Measurements from ENCODE around the gene LOXL1.
A peak's percentile ranks its signal among the peaks of the same experiment; 100 is the strongest.
"Not testable (repeated sequence)": the region's sequence is repeated elsewhere in the genome, so short reads cannot be mapped to it uniquely, and the experiment has no call there.

LOXL1 gene

DNA sequence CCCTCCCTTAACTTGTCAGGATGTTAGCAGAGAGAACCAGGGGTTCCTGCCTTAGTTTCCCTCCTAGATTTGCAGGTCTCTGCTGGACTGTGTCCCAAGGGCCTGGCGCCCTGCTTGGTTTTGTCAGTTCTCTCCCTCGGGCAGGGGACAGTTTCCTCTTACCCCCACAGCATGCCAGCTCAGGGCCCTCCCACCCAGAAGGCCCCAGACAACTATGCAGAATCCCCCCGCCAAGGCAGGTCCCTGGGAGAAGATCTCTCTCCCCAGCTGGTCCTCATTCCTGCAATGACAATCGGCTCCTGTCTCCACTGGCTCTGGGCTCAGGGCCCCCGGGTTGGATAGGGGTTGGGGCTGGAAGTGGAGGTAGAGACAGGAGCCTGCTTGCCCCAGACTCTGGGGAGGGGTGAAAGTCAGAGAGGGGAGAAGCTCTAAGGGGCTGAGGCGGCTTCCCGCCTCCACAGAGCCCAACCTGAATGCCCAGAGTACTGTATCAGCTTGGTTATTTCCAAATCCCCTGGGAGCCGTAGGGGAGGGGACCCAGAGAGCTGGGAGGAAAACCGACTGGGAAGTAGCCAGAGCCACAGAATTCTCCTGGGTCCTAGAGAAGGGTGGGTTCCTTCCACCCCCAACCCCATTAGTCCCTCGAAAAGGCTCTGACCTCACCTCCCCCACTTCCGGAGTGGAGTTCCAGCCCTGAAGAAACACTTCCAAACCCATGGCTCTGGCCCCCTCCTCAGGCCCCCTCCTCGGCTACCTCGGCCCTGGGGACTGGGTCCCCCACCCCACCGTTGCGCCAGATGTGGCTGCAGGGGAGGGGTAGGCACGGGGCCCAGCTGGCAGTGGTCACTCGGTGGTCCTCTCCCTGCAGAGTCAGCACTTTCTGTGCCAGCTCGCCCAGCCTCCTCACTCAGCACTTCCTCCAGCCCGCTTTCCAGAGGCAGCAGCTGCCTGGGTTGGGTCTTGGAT is 3.8 kb upstream of the LOXL1 start:
- no peak for DNase-seq (ENCODE audit: low read depth)

DNA sequence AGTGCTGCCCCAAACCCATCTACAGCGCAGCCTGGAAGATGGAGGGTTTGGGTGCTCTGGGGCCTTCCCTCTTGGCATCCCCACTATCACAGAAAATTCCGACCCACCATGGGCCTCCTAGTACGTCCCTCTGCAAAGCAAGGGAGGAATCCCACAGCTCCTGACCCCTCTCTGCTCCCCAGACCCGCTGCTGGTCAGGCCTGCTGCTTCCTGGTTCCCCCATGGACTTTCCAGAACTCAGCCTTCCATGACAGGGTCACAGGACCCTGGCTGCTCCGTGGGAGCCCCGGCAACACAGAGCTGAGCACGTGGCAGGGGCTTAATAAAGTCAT is 3.1 kb upstream of the LOXL1 start:
- DNase-seq (ENCODE audit: low read depth): no peak

DNA sequence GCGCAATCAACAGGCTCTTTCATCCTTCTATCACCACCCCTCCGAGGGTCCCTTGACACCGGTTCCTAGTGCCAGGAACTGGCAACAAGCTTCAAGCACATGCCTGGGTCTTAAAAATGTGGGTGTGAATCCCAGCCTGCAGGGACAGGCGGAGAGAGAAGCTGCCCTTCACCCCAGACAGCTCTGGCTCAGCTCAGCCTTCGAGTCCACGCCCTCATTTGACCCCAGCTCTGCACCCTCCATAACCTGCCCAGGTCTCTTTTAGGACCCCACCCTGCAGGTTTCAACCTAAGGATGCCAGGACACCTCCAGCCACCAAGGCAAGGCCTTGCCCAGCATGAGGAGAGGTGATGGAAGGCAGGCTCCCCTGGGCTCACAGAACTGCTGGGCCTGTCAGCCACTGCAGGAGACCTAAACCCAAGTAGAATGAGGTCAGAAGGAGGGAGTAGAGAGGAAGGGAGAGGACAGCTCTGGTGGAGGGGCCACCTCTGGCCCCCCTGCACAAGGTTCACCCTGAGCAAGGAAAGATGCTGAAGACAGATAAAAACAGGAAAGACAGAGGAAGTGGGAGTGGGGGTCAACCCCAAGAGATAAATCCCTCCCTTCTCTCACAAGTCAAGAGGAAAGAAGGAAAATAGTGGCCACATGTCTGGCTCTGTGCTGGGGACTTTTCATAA is 2.6 kb upstream of the LOXL1 start:
- no peak for DNase-seq (ENCODE audit: low read depth)

DNA sequence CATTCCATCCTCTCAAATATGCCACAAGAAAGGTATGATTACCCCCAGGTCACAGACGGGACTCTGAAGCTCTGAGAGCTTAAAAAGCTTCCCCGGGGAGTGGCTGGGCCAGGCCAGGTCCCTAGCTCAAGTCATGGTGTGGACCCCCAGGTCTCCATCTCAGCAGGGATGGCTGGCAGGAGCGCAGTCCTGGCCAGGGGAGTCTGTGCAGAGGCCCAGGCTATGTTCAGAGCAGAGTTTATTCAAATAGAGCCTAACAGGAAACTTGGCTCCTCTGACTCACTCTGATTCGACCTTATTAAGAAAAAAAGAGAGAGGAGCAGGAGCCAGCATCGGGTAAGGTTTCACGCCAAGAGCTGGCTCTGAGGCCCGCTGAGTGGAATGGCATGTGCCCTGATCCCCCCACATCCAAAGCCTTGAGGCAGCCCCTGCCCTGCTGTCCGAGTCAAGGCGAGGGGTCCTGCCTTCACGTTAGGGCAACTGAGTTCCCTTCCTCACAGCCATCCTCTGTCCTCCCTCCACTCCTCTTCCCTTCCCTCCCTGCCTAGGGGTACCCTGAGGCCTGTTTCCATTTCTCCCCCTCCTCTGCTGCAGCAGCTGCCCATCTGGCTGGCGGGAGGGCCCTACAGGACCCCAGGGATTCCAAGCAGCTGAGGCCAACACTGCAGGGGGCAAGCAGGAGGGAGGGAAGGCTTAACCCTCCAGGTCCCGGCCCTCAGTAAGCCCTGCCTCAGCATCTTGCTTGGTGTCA is 1.9 kb upstream of the LOXL1 start:
- DNase-seq (ENCODE audit: low read depth): peak; percentile 73

DNA sequence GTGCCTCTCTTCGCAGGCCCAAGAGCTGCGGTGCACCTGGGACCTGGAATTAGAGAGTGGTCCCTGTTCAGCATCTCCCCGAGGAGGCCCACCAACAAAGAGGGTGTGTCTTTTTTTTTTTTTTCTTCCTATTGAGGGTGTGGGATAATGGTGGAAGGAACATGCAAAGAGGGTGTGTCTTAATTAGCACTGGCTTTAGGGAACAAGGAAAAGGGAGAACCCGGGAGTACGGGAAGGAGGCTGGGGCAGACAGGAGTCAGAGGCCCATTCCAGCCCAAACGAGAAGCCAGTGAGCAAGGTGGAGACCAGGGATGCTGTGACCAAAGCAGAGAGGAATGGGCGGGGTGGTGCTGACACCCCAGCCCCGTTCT is 429 bp upstream of the LOXL1 start:
- no peak for DNase-seq (ENCODE audit: low read depth)

DNA sequence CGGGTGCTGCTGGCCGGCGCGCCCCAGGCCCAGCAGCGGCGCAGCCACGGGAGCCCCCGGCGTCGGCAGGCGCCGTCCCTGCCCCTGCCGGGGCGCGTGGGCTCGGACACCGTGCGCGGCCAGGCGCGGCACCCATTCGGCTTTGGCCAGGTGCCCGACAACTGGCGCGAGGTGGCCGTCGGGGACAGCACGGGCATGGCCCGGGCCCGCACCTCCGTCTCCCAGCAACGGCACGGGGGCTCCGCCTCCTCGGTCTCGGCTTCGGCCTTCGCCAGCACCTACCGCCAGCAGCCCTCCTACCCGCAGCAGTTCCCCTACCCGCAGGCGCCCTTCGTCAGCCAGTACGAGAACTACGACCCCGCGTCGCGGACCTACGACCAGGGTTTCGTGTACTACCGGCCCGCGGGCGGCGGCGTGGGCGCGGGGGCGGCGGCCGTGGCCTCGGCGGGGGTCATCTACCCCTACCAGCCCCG is 777 bp downstream of the LOXL1 start:
- no peak for DNase-seq (ENCODE audit: low read depth)

DNA sequence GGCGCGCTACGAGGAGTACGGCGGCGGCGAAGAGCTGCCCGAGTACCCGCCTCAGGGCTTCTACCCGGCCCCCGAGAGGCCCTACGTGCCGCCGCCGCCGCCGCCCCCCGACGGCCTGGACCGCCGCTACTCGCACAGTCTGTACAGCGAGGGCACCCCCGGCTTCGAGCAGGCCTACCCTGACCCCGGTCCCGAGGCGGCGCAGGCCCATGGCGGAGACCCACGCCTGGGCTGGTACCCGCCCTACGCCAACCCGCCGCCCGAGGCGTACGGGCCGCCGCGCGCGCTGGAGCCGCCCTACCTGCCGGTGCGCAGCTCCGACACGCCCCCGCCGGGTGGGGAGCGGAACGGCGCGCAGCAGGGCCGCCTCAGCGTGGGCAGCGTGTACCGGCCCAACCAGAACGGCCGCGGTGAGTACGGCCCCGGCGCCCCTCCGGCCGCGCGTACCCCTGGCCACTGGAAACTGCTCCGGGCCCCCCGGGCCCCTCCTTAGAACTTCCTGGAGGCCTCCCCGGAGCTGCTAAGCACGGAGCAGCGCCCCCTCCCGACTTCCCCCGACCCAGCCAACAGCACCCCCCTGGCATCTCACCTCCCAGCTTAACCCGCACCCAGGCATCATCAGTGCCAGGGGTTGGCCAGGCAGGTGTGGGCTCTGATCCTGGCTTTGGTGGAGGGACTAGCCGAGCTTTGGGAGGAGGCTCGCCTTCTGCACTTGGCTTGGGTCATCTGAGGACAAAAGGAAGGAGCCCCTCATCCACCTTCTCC is 1.4 kb downstream of the LOXL1 start:
- no peak for DNase-seq (ENCODE audit: low read depth)

DNA sequence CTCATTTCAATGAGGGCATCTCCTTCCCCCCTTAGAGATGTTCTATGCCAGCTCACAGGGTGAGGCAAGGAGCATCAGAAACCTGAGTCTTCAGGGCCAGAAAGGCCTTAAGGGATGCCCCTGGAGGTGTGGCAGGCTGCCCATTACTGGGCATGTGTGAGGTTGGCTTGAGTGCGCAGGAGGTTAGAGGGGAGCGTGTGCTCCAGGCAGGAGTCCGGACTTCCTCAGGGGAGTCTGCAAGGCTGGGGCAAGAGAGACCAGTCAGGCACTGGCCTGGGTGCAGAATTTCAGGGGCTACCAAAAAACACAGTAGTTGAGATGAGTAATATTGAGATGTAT is 1.9 kb downstream of the LOXL1 start:
- DNase-seq (ENCODE audit: low read depth): no peak

DNA sequence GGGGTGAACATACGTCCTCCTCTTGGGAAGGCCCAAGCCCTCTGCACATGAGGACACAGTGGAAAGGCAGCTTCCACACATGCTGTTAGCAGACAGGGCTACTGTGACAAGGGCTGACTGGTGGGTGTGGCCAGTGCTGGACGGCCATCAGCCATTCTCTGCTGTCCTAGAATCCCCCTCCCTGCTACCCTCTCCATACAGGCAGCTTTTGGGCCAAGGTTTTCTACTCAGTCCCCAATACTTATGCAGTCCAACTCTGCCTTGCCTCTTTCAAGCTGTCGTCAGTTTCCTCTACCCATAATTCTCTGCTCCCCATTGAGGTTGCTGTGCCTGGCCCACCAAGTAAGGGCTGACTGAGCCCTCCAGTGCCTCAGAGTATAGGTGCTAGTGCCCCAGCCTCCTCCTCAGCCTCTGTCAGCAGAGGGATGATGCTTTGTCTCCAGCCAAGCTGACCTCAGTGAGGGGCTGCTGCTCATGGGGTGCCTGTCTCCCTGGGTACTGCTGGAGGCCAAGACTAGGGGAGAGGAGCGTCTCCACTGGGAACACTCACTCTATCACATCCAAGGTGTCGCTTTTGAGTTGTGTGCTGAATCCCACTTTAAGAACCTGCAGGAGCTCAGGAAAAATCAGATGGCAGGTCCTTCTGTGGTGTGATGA is 2.8 kb downstream of the LOXL1 start:
- DNase-seq (ENCODE audit: low read depth): no peak

DNA sequence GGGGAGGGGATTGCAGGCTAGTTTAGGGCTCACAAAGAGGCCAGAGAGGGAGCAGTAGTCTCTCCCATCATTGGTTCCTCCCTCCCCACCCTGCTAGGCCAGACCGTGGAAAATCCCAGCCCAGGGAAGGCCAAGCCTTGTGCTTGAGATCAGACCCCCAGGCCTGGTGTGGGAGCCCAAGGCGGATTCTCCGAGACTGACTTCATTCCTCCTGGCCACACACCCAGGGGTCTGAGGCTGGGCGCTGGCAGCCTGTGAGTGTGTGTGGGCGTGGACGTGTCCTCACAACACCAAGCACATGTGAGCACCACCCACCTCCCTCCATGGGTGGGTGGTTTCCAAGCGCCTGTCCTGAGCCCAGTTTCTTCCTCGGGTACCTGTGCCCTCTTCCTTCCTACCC is 4.1 kb downstream of the LOXL1 start:
- no peak for DNase-seq (ENCODE audit: low read depth)

DNA sequence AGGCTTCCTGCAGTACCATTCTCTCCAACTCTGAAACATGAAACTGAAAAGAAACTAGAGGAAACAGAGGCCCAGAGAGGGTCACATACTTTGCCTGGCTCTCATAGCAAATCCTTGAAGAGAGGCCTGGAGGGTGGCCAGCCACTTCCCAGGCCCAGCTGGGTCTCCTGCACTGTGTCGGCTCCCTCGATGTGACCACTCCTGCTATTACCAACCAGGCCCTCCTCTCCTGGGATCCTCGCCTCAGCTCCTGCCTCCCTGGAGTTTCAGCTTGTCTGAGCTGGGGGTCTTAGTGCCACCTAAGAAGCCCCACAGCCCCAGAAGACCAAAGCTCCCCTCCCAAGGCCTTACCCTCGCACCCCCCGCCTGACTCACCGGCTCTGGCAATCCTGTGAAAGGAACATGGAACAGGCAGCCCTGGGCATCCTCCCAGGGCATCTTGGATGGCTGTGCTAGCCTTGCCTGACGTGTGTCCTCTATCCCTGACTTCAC is 4.6 kb downstream of the LOXL1 start:
- DNase-seq (ENCODE audit: low read depth): no peak

DNA sequence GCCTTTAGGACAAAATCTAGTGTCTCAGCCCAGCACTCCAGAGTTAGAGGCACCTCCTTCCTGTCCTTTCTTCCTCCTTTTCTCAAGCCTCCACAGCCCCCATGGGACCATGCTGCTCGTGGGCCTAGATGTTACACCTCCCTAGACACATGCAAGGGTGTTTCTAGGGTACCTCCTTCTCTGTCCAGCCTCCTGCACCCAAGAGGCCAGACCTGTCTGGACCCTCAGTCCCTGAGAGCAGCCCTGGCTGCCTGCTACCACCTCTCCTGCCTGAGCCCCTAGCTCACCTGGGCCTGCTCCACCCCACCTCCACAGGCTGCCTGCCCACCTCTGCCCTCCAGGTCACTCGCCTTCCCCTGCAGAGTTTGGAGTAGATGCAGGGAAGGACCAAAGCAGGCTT is 5.2 kb downstream of the LOXL1 start:
- no peak for DNase-seq (ENCODE audit: low read depth)

DNA sequence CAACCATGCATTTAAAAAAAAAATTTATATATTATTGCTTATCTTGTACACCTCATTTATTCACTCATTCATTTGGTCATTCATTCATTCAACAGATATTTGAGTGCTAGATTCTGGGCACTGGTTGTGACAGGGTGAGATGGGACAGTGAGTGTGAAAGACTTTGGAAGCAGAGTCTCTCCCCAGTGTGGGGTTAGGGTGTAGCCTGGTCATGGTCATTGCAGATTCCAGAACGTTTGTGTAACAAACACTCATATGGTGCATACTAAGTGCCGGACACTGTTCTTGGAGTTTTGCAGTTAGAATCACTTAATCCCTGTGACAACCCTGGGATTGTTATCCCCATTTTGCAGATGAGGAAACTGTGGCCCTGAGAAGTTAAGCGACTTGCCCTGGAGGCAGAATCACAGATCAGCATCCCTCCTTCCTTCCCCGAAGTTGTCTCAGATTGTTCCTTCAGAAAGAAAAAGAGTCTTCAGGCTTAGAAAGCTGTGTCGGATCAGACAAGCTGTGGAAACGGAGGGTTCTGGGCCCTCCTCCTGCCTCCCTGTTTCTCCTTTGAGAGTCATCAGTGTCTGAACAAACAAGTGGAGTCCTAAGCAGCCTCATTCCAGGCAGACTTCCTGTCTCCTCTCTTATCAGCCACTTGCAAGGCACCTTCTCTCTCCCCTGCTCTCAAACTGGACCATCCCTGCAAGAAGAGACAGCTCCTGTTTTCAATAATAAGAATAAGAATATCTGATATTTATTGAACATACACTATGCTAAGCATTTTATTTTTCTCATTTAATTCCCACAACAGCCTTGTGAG is 6.3 kb downstream of the LOXL1 start:
- DNase-seq (ENCODE audit: low read depth): no peak

DNA sequence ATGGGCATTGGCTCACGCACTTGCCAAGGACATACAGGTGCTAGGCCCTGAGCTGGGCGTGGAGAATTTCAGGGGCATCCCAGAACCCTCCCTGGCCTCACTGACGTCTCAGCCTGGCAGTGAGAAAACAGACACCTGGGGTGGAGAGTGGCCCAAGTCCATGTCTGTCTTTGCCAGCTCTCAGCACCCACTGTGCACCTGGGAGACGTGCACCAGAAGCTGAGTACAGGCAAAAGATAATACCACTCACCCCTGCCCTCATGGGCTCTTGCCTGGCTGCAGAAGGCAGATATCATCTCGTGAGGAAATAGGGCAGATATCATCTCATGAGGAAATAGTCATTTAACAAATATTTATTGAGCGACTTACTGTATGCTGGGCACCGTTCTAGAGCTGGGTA is 8.0 kb downstream of the LOXL1 start:
- DNase-seq (ENCODE audit: low read depth): no peak

DNA sequence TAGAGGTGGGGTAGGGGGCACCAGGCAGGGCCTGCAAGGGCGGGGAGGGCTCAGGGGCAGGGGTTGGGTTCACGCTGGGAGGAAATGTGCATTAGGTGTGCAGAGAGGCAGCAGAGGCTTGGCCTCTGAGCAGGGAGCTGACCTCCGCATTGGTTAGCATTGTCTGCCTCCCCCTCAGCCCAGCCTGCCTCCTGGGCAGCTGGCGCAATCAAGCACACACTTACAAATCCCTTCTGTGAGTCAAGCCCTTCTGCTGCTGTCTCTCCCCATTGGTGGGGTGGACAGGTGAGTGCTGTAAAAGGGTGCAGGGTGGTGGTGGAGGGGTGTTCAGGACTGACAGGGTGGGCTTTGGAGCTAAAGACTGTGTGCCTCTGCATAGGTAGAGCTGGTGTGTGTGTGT is 9.3 kb downstream of the LOXL1 start:
- DNase-seq (ENCODE audit: low read depth): no peak

DNA sequence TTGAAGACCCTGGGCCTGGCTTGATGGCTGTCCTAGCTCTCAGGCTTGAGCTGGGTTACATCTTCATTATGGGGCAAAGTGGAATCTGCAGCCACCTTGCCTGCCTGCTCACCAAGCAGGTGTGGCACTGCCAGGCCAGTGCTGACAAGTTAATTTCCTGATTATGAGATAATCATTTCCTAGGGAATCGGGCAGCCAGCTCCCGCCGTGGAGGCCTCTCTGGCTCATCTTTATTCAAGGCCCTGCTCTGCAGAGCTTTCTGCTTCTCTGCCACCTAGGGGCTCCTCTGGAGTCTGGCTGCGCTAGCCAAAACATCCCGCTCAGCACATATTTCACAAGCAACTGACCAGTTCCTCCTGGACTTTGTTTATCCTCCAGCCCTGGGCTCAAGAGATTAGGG is 9.9 kb downstream of the LOXL1 start:
- no peak for DNase-seq (ENCODE audit: low read depth)

DNA sequence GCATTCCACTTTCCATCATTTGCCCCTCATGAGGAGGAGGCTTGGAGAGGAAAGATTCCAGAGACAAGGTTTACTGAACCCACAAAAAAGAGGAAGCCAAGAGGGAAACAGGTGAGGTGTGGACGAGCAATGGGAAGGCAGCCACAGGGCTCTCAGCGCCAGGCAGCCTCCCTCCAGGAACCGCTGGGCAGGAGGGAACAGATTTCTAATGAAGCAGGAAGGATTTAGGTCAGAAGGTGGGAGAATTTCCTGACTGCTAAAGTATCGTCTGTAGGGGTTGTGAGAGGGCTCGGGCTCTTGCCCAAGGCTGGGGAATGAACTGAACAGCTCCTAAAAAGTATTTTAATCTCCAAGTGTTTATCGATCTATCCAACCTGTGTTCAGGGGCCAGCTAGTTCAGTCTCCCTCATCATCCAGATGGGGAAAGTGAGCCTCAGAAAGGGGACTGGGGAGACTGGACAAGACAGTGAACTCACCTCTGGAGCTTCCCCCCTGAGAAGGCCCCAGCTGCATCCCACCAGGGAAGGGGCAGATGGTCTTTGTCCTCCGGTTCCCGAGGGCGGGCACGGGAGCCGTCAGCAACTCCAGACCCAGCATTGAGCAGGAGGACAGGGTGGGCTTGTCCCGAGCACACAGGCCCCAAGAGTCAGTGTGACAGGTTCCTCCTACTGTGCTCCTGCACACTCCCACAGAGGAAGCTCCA is 10.5 kb downstream of the LOXL1 start:
- DNase-seq (ENCODE audit: low read depth): no peak

DNA sequence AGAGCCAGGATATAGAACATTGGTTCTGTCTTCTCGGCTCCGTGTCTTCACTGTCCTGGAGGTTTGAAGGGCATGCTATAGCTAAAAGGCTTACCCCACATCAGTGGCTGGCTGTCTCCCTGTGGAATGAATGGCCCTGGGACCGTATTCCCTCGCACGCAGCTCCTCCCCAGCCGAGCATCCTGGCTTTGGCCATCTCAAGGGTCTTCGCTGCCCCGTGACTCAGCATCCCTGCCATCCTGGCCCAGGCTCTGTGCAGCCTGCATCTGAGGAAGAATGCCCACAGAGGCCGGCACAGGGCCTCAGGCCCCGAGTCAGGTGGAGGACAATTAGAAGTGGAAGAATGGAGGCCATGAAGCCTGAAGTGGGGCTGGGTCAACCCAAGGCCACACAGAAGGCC is 11.0 kb downstream of the LOXL1 start:
- no peak for DNase-seq (ENCODE audit: low read depth)

DNA sequence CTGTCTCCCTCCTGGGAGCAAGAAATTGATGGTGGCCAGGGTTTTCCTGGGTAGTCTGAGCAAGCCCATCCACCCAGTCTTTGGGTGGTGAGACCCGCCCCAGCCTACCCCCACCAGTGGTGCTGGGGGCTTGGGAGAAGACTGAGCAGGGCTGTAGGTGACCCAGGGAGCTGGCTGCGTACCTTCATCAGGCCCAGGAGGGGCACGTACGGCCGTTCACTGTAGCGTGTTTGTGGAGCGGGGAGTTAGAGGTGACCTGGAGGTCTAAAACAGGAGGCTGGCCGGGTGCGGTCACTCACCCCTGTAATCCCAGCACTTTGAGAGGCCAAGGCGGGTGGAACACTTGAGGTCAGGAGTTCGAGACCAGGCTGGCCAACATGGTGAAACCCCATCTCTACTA is 11.5 kb downstream of the LOXL1 start:
- no peak for DNase-seq (ENCODE audit: low read depth)

DNA sequence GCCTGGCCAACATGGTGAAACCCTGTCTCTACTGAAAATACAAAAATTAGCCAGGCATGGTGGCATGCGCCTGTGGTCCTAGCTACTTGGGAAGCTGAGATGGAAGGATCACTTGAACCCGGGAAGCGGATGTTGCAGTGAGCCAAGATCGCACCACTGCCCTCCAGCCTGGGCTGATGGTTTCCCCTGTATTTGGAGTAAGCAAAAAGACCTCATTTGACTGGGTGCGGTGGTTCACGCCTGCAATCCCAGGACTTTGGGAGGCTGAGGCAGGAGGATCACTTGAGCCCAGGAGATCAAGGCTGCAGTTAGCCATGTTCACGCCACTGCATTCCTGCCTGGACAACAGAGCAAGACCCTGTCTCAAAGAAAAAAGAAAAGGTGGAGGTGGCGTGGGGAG is 12.3 kb downstream of the LOXL1 start:
- DNase-seq (ENCODE audit: low read depth): not testable (repeated sequence)
